ENCODE data around the gene RIOK1.

GRCh38 chr6:7448232-7448631, 58.6 kb downstream of the RIOK1 start:
- TF ChIP-seq CTCF (conservative IDR thresholded peaks at IDR 0.05; ENCODE audit: low read length) (no peak), EZH2phosphoT487 (IDR thresholded peaks at IDR 0.05; ENCODE audit: borderline replicate concordance) (no peak)
